GM12874 (cell line): ENCODE results near the gene ZCWPW1.

Experiments used
- CTCF ChIP-seq: IDR thresholded peaks from 2 replicates; pipeline ENCODE4 v1.5.1; 2011; ENCODE audit warnings: low read depth, mild to moderate bottlenecking, control low read depth, low read length, moderate library complexity; ENCODE audit not compliant: insufficient read depth

Gene ZCWPW1

DNA sequence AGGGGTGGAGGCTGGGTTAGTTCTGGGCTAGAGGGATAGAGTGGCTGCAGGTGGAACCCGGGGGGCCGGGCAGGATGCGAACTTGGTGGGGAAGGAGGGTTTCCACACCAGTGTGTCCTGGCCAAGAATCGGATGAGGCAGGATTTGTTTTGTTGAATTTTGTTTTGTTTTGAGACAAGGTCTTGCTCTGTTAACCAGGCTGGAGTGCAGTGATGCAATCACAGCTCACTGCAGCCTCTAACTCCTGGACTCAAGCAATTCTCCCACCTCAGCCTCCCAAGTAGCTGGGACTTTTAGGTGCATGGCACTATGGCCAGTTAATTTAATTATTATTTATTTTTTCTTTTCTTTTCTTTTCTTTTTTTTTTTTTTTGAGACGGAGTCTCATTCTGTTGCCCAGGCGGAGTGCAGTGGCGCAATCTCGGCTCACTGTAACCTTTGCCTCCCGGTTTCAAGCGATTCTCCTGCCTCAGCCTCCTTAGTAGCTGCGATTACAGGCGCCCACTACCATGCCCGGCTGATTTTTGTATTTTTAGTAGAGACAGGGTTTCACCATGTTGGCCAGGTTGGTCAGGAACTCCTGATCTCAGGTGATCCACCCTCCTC, 20.8 kb upstream of the ZCWPW1 start:
- no peak for TF ChIP-seq CTCF

GRCh38 chr7:100446040-100446439, 17.5 kb upstream of the ZCWPW1 start:
- TF ChIP-seq CTCF: no peak

DNA sequence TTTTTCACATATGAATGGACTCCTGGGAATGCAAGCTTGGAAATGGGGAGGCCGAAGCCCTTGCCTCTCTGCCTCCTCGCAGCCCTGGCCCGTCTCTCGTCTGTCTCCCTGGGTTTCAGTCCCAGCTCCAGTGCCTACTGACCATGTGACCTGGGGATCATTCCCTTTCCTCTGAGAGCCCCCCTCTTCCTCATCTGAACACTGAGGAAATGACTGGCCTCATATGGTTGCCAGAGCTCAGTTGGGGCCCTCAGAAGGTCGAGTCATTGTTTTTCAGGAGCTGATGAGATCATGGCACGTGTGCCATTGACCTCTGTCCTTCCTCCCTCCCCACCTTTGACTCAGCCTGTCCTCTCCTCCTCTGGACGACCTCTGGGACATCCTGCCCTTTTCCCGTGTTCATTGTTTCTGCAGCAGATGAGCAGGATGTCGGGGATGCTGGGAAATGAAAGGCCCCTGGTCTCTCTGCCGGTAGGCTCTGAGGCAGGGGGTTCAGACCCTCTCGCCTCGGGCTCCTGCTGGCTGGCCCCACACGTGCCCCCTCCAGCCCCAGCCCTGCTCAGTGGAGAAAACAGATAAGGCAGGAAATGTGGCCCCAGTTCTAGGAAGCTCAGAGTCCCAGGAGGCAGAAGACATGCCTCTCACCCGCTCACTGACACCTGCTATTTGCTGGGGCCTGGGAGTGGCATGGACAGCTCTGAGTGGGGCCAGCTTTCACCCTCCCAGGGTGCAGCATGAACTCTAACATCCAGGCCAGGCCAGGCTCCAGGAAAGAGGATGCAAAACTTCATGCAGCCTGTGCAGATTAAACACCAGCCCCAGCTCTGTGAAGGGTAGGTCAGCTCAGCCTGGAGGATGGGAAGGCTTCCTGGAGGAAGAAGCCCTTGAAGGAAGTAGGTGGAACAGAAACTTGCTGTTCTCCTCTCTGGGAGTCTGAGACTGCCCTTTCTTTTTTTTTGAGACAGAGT, 16.1 kb upstream of the ZCWPW1 start:
- TF ChIP-seq CTCF: no peak

- no peak for TF ChIP-seq CTCF
Observed at GRCh38 chr7:100443096-100443840, 14.8 kb upstream of the ZCWPW1 start.

GRCh38 chr7:100441641-100442535, 13.4 kb upstream of the ZCWPW1 start:
- no peak for TF ChIP-seq CTCF

DNA sequence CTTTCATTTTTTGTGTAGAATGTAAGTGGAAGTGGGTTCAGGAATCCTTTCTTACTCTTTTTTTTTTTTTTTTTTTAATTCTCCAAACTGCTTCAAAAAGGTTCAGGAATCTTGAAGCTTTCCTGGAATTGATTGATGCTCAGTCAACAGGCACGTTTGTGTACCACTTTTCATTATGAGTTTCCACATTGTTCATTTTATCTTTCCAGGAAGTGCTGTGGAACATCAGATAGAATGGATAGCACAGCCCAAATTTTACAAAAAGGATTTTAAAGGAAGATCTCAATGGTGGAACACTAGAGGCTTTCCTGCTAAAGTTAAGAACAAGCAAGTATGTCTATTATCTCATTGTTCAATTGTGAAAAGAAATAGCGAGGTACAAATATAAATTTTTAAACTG, 9.7 kb upstream of the ZCWPW1 start:
- TF ChIP-seq CTCF: no peak
